Nephron (organoid): Measurements from ENCODE around the gene PPP1R9A.
A peak's percentile ranks its signal among the peaks of the same experiment; 100 is the strongest.

Source experiments
- H3K27ac Mint-ChIP-seq, 3 experiments: 2 replicates each; pipeline ENCODE4 v1.8.0; 2020; ENCODE audit warnings: mixed read lengths in 3 of 3, mild to moderate bottlenecking in 2 of 3, moderate library complexity in 1 of 3
- H3K27me3 Mint-ChIP-seq: 2 replicates; pipeline ENCODE4 v1.8.0; 2021; ENCODE audit warnings: low read depth, mild to moderate bottlenecking, moderate library complexity, mixed read lengths
- H3K36me3 Mint-ChIP-seq: 2 replicates; pipeline ENCODE4 v1.8.0; 2020; ENCODE audit warnings: low read depth, mixed read lengths
- H3K4me1 Mint-ChIP-seq: 2 replicates; pipeline ENCODE4 v1.8.0; 2020; ENCODE audit warnings: mixed read lengths
- H3K4me3 Mint-ChIP-seq, 3 experiments: 2 replicates each; pipeline ENCODE4 v1.8.0; 2020; ENCODE audit warnings: mild to moderate bottlenecking in 3 of 3, mixed read lengths in 3 of 3, moderate library complexity in 2 of 3
- H3K9me3 Mint-ChIP-seq: 2 replicates; pipeline ENCODE4 v1.8.0; 2020; ENCODE audit warnings: mixed read lengths
- TF ChIP-seq, protein P1 (sequence below), 3 experiments: fragments of 200-600 bp; sonication (generic); IDR thresholded peaks; one replicate each; pipeline ENCODE4 v1.5.0; 2021; ENCODE audit warnings: antibody characterized with exemption in 3 of 3; ENCODE audit not compliant: unreplicated experiment in 3 of 3

PPP1R9A gene

DNA sequence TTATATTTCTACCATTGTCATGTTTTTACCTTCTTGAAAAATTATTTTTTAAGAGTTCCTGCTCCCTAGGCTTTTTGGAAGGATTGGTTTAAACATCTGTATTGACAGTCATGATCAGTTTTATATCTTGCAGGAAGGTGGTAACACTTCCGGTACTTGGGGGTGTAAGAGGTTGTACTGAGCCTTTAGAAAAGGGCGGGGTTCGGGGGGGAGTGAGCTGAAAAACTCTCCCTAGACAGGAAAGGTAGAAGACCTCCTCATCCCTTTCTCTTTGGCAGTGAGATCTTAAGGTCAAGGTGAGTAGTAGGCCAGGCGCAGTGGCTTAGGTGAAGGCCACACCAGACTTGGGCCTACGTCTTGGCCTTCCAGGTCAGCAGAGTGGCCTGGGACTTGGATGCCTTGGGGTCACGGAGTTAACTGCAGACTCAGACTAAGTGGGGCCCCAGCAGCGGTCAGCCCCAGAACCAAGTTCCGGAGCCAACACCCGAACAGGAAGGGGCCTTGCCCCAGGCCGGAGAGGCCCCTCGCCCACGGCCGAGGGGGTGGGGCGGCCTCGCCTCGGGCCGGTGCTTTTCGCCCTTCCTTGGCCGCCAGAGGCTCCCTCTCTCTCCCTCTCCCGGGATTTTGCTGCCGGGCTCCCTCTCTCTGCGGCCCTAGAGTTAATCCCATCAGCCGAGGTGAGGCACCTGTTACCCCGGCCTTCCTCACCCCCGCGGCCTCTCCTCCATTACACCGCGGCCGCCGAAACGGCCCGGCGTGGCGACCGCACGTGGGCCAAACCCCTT lies at the start of gene PPP1R9A:
Gene PPP1R9A (plus strand): TSS at position 569 of the 785 bp plus-strand sequence. CDS start 2,520 bp downstream, outside the sequence.
- H3K27ac Mint-ChIP-seq = peak within 1 kb of the TSS; percentile 97 to 100 (median 99)
- TF ChIP-seq, protein P1, sequence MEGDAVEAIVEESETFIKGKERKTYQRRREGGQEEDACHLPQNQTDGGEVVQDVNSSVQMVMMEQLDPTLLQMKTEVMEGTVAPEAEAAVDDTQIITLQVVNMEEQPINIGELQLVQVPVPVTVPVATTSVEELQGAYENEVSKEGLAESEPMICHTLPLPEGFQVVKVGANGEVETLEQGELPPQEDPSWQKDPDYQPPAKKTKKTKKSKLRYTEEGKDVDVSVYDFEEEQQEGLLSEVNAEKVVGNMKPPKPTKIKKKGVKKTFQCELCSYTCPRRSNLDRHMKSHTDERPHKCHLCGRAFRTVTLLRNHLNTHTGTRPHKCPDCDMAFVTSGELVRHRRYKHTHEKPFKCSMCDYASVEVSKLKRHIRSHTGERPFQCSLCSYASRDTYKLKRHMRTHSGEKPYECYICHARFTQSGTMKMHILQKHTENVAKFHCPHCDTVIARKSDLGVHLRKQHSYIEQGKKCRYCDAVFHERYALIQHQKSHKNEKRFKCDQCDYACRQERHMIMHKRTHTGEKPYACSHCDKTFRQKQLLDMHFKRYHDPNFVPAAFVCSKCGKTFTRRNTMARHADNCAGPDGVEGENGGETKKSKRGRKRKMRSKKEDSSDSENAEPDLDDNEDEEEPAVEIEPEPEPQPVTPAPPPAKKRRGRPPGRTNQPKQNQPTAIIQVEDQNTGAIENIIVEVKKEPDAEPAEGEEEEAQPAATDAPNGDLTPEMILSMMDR (IDR thresholded peaks at IDR 0.05; ENCODE audit: unreplicated experiment in 3 of 3) = peak in 2 of 3 experiments; percentile 21 to 30
- H3K4me3 Mint-ChIP-seq = peak within 1 kb of the TSS; percentile 92 to 97 (median 93)
- H3K27me3 Mint-ChIP-seq = peaks cover 3% of the 10 kb centered on the region
- peaks cover 15% of the 10 kb centered on the region for H3K36me3 Mint-ChIP-seq
- H3K9me3 Mint-ChIP-seq = no peaks in the 10 kb centered on the region
- H3K4me1 Mint-ChIP-seq = peaks cover 55% of the 10 kb centered on the region

DNA sequence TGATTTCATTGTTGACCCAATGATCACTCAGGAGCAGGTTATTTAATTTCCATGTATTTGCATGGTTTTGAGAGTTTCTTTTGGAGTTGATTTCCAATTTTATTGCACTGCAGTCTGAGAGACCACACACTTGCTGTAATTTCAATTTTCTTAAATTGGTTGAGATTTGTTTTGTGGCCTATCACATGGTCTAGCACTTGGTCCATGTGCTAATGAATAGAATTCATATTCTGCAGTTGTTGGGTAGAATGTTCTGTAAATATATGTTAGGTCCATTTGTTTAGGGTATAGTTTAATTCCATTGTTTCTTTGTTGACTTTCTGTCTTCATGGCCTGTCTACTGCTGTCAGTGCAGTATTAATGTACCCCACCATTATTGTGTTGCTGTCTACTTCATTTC lies 36.3 kb upstream of the PPP1R9A start:
- no peaks in the 10 kb centered on the region for H3K4me1 Mint-ChIP-seq
- H3K36me3 Mint-ChIP-seq = no peaks in the 10 kb centered on the region
- H3K27me3 Mint-ChIP-seq = no peaks in the 10 kb centered on the region
- H3K9me3 Mint-ChIP-seq = peaks cover 25% of the 10 kb centered on the region
- H3K4me3 Mint-ChIP-seq = no peak overlapping the region
- no peak overlapping the region for H3K27ac Mint-ChIP-seq
- TF ChIP-seq, protein P1 (IDR thresholded peaks at IDR 0.05; ENCODE audit: unreplicated experiment in 3 of 3) = no peak

DNA sequence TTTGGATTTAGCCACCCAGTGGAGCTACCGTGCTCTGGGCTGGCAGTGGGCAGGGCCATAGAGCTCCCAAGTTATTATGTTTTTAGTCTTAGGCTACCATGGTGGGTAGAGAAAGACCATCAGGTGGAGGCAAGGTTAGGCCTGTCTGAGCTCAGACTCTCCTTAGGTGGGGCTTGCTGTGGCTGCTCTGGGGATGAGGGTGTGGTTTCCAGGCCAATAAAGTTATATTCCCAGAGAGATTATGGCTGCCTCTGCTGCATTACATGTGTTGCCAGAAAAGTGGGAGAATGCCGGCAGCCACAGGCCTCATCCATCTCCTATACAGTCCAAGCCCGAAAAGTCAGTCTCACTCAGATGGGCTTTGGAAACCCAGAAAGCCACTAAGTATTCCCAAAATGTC lies 34.2 kb upstream of the PPP1R9A start:
- Mint-ChIP-seq H3K9me3 (peaks cover 26% of the 10 kb centered on the region), H3K4me3 (no peak overlapping the region), H3K4me1 (no peaks in the 10 kb centered on the region), H3K27ac (no peak overlapping the region), H3K36me3 (peaks cover 5% of the 10 kb centered on the region), H3K27me3 (no peaks in the 10 kb centered on the region)
- TF ChIP-seq, protein P1 (IDR thresholded peaks at IDR 0.05; ENCODE audit: unreplicated experiment in 3 of 3) = no peak

DNA sequence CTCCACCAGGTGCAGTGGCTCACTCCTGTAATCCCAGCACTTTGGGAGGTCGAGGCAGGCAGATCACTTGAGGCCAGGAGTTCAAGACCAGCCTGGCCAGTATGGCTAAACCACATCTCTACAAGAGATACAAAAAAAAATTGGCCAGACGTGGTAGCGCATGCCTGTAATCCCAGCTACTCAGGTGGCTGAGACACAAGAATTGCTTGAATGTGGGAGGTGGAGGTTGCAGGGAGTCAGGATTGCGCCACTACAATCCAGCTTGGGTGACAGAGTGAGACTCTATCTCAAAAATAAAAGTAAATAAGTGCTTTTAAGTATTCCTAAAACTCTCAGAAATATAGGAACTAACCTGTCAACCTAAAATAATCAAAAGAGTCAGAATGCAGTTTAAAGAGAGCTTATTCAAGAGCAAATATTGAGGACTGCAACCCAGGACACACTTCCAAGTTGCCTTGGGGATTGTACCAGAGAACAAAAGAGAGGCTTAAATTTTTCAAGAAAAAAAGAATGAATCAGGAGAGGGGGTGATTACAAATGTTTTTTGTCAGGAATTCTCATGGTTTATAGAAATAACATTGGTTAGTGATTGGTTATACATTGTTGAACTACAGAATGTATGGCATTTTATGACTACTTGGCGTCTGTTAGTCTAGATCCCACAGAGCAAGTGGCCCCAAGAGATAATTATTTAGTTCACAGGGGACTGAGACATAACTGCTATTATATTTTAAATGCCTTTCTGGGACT lies 33.2 kb upstream of the PPP1R9A start:
- Mint-ChIP-seq H3K9me3 (peaks cover 25% of the 10 kb centered on the region), H3K27ac (peak overlapping the region in 1 of 3 experiments; percentile 5), H3K27me3 (no peaks in the 10 kb centered on the region), H3K4me3 (no peak overlapping the region), H3K4me1 (no peaks in the 10 kb centered on the region), H3K36me3 (peaks cover 5% of the 10 kb centered on the region)
- TF ChIP-seq, protein P1 (IDR thresholded peaks at IDR 0.05; ENCODE audit: unreplicated experiment in 3 of 3) = no peak

DNA sequence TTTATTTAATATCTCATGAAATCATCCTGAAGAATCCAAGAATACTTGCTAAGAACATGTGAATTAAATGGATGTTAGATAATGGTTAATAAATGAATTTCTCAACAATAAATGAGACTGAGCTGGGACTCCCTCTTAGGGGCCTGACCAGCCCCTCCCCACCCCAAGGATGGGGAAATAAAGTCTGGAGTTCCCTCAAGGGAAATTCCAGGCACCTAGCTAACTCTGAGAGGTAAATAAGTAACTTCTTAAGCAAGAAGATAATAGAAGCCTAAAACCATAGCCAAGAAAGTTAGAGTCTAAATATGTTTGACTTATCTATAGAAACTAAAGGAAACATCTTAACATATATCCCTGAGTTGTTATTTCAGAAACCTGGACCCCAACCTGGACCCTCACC lies 32.2 kb upstream of the PPP1R9A start:
- Mint-ChIP-seq H3K27me3 (no peaks in the 10 kb centered on the region), H3K36me3 (peaks cover 5% of the 10 kb centered on the region)

More for the DNA sequence above, 32.2 kb upstream of the PPP1R9A start:
- Mint-ChIP-seq H3K27ac (peak overlapping the region in 1 of 3 experiments; percentile 41), H3K4me1 (no peaks in the 10 kb centered on the region), H3K9me3 (peaks cover 18% of the 10 kb centered on the region), H3K4me3 (no peak overlapping the region)
- TF ChIP-seq, protein P1 (IDR thresholded peaks at IDR 0.05; ENCODE audit: unreplicated experiment in 3 of 3) = no peak
